ENCODE measurements around the gene NELL2.

NELL2 gene

DNA sequence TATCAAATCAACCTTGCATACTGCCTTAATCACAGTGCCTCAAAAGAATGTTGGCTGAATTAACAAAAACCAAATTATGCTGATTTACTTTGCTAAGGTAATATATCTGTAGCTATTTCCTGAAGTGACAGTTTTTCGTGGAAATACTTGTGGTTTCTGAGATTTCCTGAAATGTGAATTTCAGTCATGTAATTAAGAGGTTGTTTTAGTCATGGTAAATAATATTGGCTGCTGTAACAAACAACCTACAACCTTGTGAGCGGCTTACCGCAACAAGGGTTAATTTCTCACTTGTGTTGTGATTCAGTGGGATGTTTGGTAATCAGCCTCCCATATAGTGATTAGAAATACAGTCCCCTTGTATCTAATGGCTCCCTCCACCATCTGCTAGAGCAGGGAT, 387.9 kb downstream of the NELL2 start:
- Histone ChIP-seq H3K27me3 (ENCODE audit: insufficient read depth, low read length) (no peaks in the 10 kb centered on the region), H3K4me3 (ENCODE audit: low read depth, low read length) (no peak overlapping the region), H3K79me2 (ENCODE audit: control insufficient read depth, insufficient read depth, low read length, unreplicated experiment) (no peaks in the 10 kb centered on the region), H3K27ac (ENCODE audit: low read depth, low read length) (no peak overlapping the region), H2AFZ (ENCODE audit: low read length, unreplicated experiment) (no peak overlapping the region), H3K36me3 (ENCODE audit: insufficient read depth, low read length) (no peaks in the 10 kb centered on the region), H3K4me1 (ENCODE audit: control insufficient read depth, insufficient read depth, low read length, unreplicated experiment) (no peaks in the 10 kb centered on the region)

DNA sequence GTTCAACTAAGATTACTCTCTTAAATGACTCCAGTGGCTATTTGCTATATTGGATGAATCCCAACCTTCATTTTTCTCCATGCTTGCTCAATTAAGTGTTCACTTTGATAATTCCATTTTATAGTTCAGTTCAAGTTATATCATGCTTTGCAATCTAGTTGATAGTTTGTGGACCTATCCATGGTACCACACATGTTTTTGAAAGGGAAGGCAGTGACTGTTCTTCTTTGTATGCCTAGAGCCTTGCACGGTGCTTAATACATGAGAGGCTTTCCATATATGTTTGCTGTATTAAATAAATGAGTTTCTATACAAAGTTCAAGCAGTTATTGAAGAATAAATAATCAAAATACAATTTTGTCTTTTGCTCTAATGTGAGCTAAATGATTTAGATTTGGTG, 391.3 kb downstream of the NELL2 start:
- Histone ChIP-seq H3K27me3 (ENCODE audit: insufficient read depth, low read length) (no peaks in the 10 kb centered on the region), H3K79me2 (ENCODE audit: control insufficient read depth, insufficient read depth, low read length, unreplicated experiment) (no peaks in the 10 kb centered on the region), H3K4me3 (ENCODE audit: low read depth, low read length) (no peak overlapping the region), H3K27ac (ENCODE audit: low read depth, low read length) (no peak overlapping the region), H3K4me1 (ENCODE audit: control insufficient read depth, insufficient read depth, low read length, unreplicated experiment) (no peaks in the 10 kb centered on the region), H2AFZ (ENCODE audit: low read length, unreplicated experiment) (no peak overlapping the region), H3K36me3 (ENCODE audit: insufficient read depth, low read length) (no peaks in the 10 kb centered on the region)

DNA sequence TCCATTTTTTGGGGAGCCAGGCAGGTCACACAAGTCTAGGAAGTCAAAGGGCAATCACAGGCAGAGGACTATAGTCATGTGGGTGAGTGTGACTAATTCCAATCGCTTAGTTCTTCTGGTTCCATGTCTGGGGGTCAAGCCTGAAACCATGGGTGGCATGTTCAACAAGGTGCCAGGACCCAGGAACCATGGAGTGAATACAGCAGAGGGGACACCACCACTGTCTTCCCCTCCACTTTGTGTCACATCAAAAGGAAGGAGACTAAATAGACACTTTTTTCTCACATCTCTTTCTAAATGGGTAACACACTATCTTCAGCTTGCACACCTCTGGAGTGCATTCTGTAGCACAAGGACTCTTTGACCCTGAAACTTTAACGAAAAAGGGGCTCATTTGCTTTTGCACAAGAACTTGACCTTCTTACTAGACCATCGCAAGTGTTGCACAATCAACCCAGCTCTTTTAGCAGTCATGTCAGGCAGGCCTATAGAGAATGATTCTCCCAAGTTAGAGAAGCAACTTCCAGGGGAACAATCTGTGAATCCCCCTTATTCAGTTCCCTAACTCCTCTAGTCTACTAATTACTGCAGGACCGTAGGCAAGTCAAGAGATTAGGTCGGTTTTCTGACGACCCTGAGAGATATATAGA, 398.7 kb downstream of the NELL2 start:
- Histone ChIP-seq H3K79me2 (ENCODE audit: control insufficient read depth, insufficient read depth, low read length, unreplicated experiment) (no peaks in the 10 kb centered on the region), H3K27me3 (ENCODE audit: insufficient read depth, low read length) (no peaks in the 10 kb centered on the region), H3K36me3 (ENCODE audit: insufficient read depth, low read length) (no peaks in the 10 kb centered on the region), H2AFZ (ENCODE audit: low read length, unreplicated experiment) (no peak overlapping the region), H3K4me1 (ENCODE audit: control insufficient read depth, insufficient read depth, low read length, unreplicated experiment) (no peaks in the 10 kb centered on the region), H3K4me3 (ENCODE audit: low read depth, low read length) (no peak overlapping the region), H3K27ac (ENCODE audit: low read depth, low read length) (no peak overlapping the region)

DNA sequence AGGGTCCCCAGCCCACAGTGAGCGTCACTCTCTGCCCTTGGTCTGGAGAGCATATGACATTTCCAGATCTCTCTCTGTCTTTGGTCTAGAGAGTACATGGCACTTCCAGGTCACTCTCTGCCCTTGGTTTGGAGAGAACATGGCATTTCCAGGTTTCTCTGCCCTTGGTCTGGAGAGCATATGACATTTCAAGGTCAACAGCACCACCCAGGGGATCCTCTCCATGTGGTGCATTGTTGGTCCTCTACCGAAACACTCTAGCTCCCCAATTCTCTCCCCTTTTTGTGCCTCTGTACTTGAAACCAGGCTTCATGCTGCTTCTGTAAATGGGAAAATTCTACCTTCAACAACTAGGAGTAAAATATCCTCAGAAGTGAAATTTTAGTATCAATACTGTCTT, 399.4 kb downstream of the NELL2 start:
- Histone ChIP-seq H2AFZ (ENCODE audit: low read length, unreplicated experiment) (no peak overlapping the region), H3K27ac (ENCODE audit: low read depth, low read length) (no peak overlapping the region), H3K4me1 (ENCODE audit: control insufficient read depth, insufficient read depth, low read length, unreplicated experiment) (no peaks in the 10 kb centered on the region), H3K27me3 (ENCODE audit: insufficient read depth, low read length) (no peaks in the 10 kb centered on the region), H3K36me3 (ENCODE audit: insufficient read depth, low read length) (no peaks in the 10 kb centered on the region), H3K4me3 (ENCODE audit: low read depth, low read length) (no peak overlapping the region), H3K79me2 (ENCODE audit: control insufficient read depth, insufficient read depth, low read length, unreplicated experiment) (no peaks in the 10 kb centered on the region)

DNA sequence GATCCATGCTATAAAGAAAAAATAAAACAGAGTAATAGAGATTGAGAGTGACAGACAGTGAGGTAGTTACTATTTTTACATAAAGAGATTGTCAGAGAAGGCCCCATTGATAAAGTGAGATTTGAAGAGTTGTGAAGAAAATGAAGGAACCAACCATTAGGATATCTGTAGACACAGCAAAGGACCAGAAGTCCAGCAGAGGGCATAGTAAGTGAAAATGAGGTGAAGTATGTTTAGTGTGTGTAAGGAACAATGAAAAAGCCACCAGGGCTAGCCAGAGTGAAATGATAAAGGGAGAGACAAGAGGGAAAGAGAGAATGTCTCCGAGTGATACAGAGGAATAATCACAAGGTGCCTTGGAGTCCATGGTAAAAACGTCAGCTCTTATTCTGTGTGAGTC, 411.0 kb downstream of the NELL2 start:
- Histone ChIP-seq H3K4me3 (ENCODE audit: low read depth, low read length) (no peak overlapping the region), H3K36me3 (ENCODE audit: insufficient read depth, low read length) (no peaks in the 10 kb centered on the region), H3K79me2 (ENCODE audit: control insufficient read depth, insufficient read depth, low read length, unreplicated experiment) (no peaks in the 10 kb centered on the region), H3K27me3 (ENCODE audit: insufficient read depth, low read length) (peaks cover 7% of the 10 kb centered on the region; the same call in 1 of the 2 replicates), H3K27ac (ENCODE audit: low read depth, low read length) (no peak overlapping the region), H2AFZ (ENCODE audit: low read length, unreplicated experiment) (no peak overlapping the region), H3K4me1 (ENCODE audit: control insufficient read depth, insufficient read depth, low read length, unreplicated experiment) (no peaks in the 10 kb centered on the region)

DNA sequence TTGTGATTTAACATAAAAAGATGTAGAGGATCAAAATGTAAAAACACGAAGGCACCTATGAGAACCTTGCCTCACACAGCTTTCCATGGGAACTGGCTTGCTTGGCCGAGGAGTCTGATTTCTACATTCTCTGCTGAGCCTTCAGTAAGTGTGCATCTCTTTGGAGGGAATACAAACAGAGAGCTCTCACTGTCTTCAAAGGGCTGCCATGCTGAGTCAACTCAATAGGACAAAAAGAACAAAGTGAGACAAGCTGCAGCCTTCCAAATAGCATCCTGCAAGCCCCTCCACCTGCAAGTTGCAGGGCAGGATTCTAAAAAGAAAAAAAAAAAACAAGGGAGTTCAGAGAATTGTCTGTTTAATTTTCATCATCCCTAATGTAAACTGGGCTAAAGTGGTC, 411.9 kb downstream of the NELL2 start:
- no peaks in the 10 kb centered on the region for H3K79me2 ChIP-seq (ENCODE audit: control insufficient read depth, insufficient read depth, low read length, unreplicated experiment)
- no peaks in the 10 kb centered on the region for H3K4me1 ChIP-seq (ENCODE audit: control insufficient read depth, insufficient read depth, low read length, unreplicated experiment)
- H3K27ac ChIP-seq (ENCODE audit: low read depth, low read length) = no peak overlapping the region
- H2AFZ ChIP-seq (ENCODE audit: low read length, unreplicated experiment) = no peak overlapping the region
- H3K27me3 ChIP-seq (ENCODE audit: insufficient read depth, low read length) = peaks cover 10% of the 10 kb centered on the region; the same call in 1 of the 2 replicates
- no peak overlapping the region for H3K4me3 ChIP-seq (ENCODE audit: low read depth, low read length)
- no peaks in the 10 kb centered on the region for H3K36me3 ChIP-seq (ENCODE audit: insufficient read depth, low read length)

DNA sequence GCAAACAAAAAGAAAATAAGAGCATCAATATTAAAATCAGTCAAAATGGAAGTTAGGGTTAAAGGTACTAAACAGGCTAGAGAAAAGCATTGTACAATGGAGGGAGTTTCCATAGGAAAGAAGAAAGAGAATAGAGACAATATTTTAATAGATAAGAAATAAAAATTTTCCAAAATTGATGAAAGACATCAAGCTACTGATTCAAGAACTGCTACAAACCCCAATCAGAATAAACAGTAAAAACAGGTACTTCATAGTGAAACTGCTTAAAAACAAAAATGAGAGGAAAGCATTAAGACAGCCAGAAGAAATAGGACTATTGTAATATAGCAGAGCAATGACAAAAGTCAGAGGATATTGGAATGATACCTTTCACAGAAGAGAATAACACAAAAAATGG, 413.4 kb downstream of the NELL2 start:
- no peak overlapping the region for H3K27ac ChIP-seq (ENCODE audit: low read depth, low read length)
- H3K79me2 ChIP-seq (ENCODE audit: control insufficient read depth, insufficient read depth, low read length, unreplicated experiment) = no peaks in the 10 kb centered on the region
- no peaks in the 10 kb centered on the region for H3K4me1 ChIP-seq (ENCODE audit: control insufficient read depth, insufficient read depth, low read length, unreplicated experiment)
- no peak overlapping the region for H2AFZ ChIP-seq (ENCODE audit: low read length, unreplicated experiment)
- H3K27me3 ChIP-seq (ENCODE audit: insufficient read depth, low read length) = peaks cover 10% of the 10 kb centered on the region; the same call in 1 of the 2 replicates
- no peaks in the 10 kb centered on the region for H3K36me3 ChIP-seq (ENCODE audit: insufficient read depth, low read length)
- H3K4me3 ChIP-seq (ENCODE audit: low read depth, low read length) = no peak overlapping the region

DNA sequence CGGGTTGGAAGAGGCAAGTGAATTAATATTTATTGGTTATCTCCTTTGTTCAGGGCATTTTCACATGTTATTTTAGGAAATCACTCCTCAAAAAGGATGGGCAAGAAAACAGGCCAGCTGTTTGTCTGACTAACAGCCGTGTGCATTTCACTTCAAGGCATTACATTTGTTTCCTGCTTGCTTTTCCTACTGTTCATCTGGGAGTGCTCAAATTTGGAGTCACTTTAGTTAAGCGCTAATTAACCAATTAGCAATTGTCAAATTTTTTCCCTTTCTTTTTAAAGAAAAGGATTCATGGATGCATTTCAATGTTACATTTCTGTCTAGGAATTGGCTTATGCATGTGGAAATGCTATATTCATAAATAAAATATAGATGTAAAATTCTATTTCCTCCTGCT, 415.9 kb downstream of the NELL2 start:
- peaks cover 15% of the 10 kb centered on the region for H3K27me3 ChIP-seq (ENCODE audit: insufficient read depth, low read length)
- H3K27ac ChIP-seq (ENCODE audit: low read depth, low read length) = no peak overlapping the region
- no peaks in the 10 kb centered on the region for H3K4me1 ChIP-seq (ENCODE audit: control insufficient read depth, insufficient read depth, low read length, unreplicated experiment)
- no peaks in the 10 kb centered on the region for H3K79me2 ChIP-seq (ENCODE audit: control insufficient read depth, insufficient read depth, low read length, unreplicated experiment)
- H3K36me3 ChIP-seq (ENCODE audit: insufficient read depth, low read length) = no peaks in the 10 kb centered on the region
- H2AFZ ChIP-seq (ENCODE audit: low read length, unreplicated experiment) = no peak overlapping the region
- H3K4me3 ChIP-seq (ENCODE audit: low read depth, low read length) = no peak overlapping the region

DNA sequence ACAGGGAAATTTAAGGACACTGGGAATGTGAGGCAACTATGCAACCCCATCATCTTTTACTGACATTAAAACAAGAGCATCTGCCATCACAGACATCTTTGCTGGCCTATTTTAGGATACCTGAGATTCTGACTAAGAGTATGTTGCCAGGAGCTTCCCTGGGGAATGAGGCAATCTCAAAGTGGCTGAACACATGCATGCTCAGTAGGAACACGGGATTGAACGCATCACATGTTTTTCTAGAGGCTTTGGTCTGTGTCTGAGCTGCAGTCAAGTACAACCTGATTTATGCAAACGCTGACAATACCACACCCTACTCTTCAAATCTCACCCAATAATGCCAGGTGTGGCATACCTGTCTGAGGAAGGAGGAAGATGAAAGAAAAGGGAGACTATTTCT, 416.5 kb downstream of the NELL2 start:
- Histone ChIP-seq H3K27ac (ENCODE audit: low read depth, low read length) (no peak overlapping the region), H3K4me3 (ENCODE audit: low read depth, low read length) (no peak overlapping the region), H3K79me2 (ENCODE audit: control insufficient read depth, insufficient read depth, low read length, unreplicated experiment) (no peaks in the 10 kb centered on the region), H3K36me3 (ENCODE audit: insufficient read depth, low read length) (no peaks in the 10 kb centered on the region), H3K27me3 (ENCODE audit: insufficient read depth, low read length) (peaks cover 15% of the 10 kb centered on the region), H3K4me1 (ENCODE audit: control insufficient read depth, insufficient read depth, low read length, unreplicated experiment) (no peaks in the 10 kb centered on the region), H2AFZ (ENCODE audit: low read length, unreplicated experiment) (no peak overlapping the region)

Measured in ACC112 (cell line).